Middle frontal gyrus (tissue), 1 donor: Measurements from ENCODE around the gene RAB15.

Experiments used
- DNase-seq: peaks from one replicate; pipeline ENCODE4 v3.0.0-alpha.2; 2015; ENCODE audit warnings: low spot score; ENCODE audit errors: extremely low spot score

The RAB15 gene

GRCh38 chr14:64990939-64991338 is 18.8 kb upstream of the RAB15 start:
- no peak for DNase-seq

- no peak for DNase-seq
Measured at GRCh38 chr14:64990296-64990695, 18.2 kb upstream of the RAB15 start.

GRCh38 chr14:64987438-64987767 is 15.3 kb upstream of the RAB15 start:
- DNase-seq, result no peak

GRCh38 chr14:64986648-64987437 is 14.7 kb upstream of the RAB15 start, which contains the start of gene FNTB:
Gene FNTB, plus strand, starts transcription at chr14:64986895. Its CDS starts 59 bp downstream, at chr14:64986954.
- DNase-seq, result peak; percentile 92

- DNase-seq, result no peak
Measured at GRCh38 chr14:64983439-64984310, 11.5 kb upstream of the RAB15 start.

GRCh38 chr14:64979336-64980074 is 7.4 kb upstream of the RAB15 start:
- no peak for DNase-seq

GRCh38 chr14:64974563-64974962 is 2.4 kb upstream of the RAB15 start:
- DNase-seq, result no peak

GRCh38 chr14:64973826-64974225 is 1.7 kb upstream of the RAB15 start:
- no peak for DNase-seq

- no peak for DNase-seq
Measured at GRCh38 chr14:64973026-64973442, 898 bp upstream of the RAB15 start.

- no peak for DNase-seq
Measured at GRCh38 chr14:64971491-64971942, 619 bp downstream of the RAB15 start.

- DNase-seq, result no peak
Measured at GRCh38 chr14:64970776-64971477, 1.2 kb downstream of the RAB15 start.

- no peak for DNase-seq
Measured at GRCh38 chr14:64970041-64970440, 2.1 kb downstream of the RAB15 start.

- no peak for DNase-seq
Measured at GRCh38 chr14:64968651-64969050, 3.5 kb downstream of the RAB15 start.

GRCh38 chr14:64968167-64968566 is 4.0 kb downstream of the RAB15 start:
- no peak for DNase-seq

- no peak for DNase-seq
Measured at GRCh38 chr14:64966976-64967375, 5.2 kb downstream of the RAB15 start.

GRCh38 chr14:64965356-64966000 is 6.7 kb downstream of the RAB15 start:
- no peak for DNase-seq

- DNase-seq, result no peak
Measured at GRCh38 chr14:64963611-64964010, 8.5 kb downstream of the RAB15 start.

GRCh38 chr14:64960762-64961276 is 11.3 kb downstream of the RAB15 start:
- DNase-seq, result no peak

- DNase-seq, result no peak
Measured at GRCh38 chr14:64958743-64959142, 13.4 kb downstream of the RAB15 start.

GRCh38 chr14:64958201-64958600 is 13.9 kb downstream of the RAB15 start:
- DNase-seq, result no peak
